Gastrocnemius medialis (tissue), 4 donors: ENCODE data around the gene OR51V1. TPM values are rescaled to one million over a fixed set of nuclear protein-coding genes. Genes with fewer than 3 reads are reported as not detected.

Experiments
- ATAC-seq, 2 donors: fragments of 150-250 bp; one replicate each; pipeline ENCODE4 v1.9.1; 2016
- DNase-seq, 2 donors: peaks; one replicate each; pipeline ENCODE4 v3.0.0-alpha.2; 2019
- H3K27ac ChIP-seq, 4 donors: fragments of 200-600 bp; sonication (generic); 1 replicate in 1 of 4; 2 replicates in 3 of 4; pipeline ENCODE4 v1.5.1; 2016 to 2018; ENCODE audit warnings: mild to moderate bottlenecking in 2 of 4, moderate library complexity in 1 of 4
- H3K27me3 ChIP-seq, 3 donors: fragments of 200-600 bp; sonication (generic) in 2 of 3; 1 replicate in 1 of 3; 2 replicates in 2 of 3; pipeline versions ENCODE4 v1.5.1 to v1.6.0; 2016 to 2019; ENCODE audit warnings: mild to moderate bottlenecking in 1 of 3, moderate library complexity in 1 of 3
- H3K36me3 ChIP-seq, 2 donors: fragments of 200-600 bp; sonication (generic) in 1 of 2; one replicate each; pipeline ENCODE4 v1.5.1; 2017 to 2018
- H3K4me1 ChIP-seq, 2 donors: fragments of 200-600 bp; sonication (generic) in 1 of 2; one replicate each; pipeline ENCODE4 v1.5.1; 2016 to 2017; ENCODE audit warnings: mild to moderate bottlenecking in 2 of 2
- H3K4me3 ChIP-seq, 4 donors: fragments of 200-600 bp; sonication (generic) in 3 of 4; 1 replicate in 1 of 4; 2 replicates in 3 of 4; pipeline ENCODE4 v1.5.1; 2016 to 2019; ENCODE audit warnings: mild to moderate bottlenecking in 2 of 4
- H3K9me3 ChIP-seq, 3 donors: fragments of 200-600 bp; sonication (generic) in 2 of 3; 1 replicate in 1 of 3; 2 replicates in 2 of 3; pipeline ENCODE4 v1.5.1; 2016 to 2019
- POLR2A ChIP-seq, 2 donors: fragments of 450-650 bp; IDR thresholded peaks; one replicate each; pipeline ENCODE4 v1.6.1; 2017; ENCODE audit warnings: antibody characterized with exemption in 2 of 2, mild to moderate bottlenecking in 2 of 2, moderate library complexity in 2 of 2
- in situ Hi-C, 4 donors: fragments of 200-750 bp; cut with MboI; loops; one replicate each; pipeline versions ENCODE4 v1.15.0 to v1.8.0; 2017; ENCODE audit warnings: low sequenced_read_pairs in 4 of 4
- intact Hi-C: fragments of 100-400 bp; cut with DNase I; formaldehyde crosslinking; loops from one replicate; pipeline ENCODE4 v1.15.1; 2023; ENCODE audit warnings: low total_unique reads
- total RNA-seq, 4 donors: library from RNA; depleted of rRNA; stranded (reverse); fragments of >200 nt; gene quantifications; one replicate each; pipeline versions ENCODE4 v1.1.0 to v1.2.3, GENCODE V29; 2016
- TF ChIP-seq, protein P1 (sequence below), 5 experiments: fragments of 450-650 bp in 3 of 5; fragments of 200-600 bp in 2 of 5; sonication (generic) in 2 of 5; IDR thresholded peaks in 4 of 5; conservative IDR thresholded peaks in 1 of 5; 1 replicate in 4 of 5; 2 replicates in 1 of 5; pipeline ENCODE4 v1.5.1; 2016 to 2019; ENCODE audit warnings: antibody characterized with exemption in 5 of 5, mild to moderate bottlenecking in 3 of 5, moderate library complexity in 3 of 5

The OR51V1 gene
- total RNA-seq, 4 donors from 2014 or later = not detected

- TF ChIP-seq, protein P1, sequence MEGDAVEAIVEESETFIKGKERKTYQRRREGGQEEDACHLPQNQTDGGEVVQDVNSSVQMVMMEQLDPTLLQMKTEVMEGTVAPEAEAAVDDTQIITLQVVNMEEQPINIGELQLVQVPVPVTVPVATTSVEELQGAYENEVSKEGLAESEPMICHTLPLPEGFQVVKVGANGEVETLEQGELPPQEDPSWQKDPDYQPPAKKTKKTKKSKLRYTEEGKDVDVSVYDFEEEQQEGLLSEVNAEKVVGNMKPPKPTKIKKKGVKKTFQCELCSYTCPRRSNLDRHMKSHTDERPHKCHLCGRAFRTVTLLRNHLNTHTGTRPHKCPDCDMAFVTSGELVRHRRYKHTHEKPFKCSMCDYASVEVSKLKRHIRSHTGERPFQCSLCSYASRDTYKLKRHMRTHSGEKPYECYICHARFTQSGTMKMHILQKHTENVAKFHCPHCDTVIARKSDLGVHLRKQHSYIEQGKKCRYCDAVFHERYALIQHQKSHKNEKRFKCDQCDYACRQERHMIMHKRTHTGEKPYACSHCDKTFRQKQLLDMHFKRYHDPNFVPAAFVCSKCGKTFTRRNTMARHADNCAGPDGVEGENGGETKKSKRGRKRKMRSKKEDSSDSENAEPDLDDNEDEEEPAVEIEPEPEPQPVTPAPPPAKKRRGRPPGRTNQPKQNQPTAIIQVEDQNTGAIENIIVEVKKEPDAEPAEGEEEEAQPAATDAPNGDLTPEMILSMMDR (IDR thresholded peaks at IDR 0.05 in 4 of 5, conservative IDR thresholded peaks at IDR 0.05 in 1 of 5) = no peak
- no peak for TF ChIP-seq POLR2A (IDR thresholded peaks at IDR 0.05)
- ATAC-seq (no peak), DNase-seq (no peak)
- Histone ChIP-seq H3K4me3 (no peak overlapping the region), H3K27ac (no peak overlapping the region), H3K9me3 (no peaks in the 10 kb centered on the region), H3K4me1 (no peaks in the 10 kb centered on the region), H3K27me3 (no peaks in the 10 kb centered on the region), H3K36me3 (no peaks in the 10 kb centered on the region)
- in situ Hi-C loops (no loop called here), intact Hi-C loops (no loop called here)
Measured at GRCh38 chr11:5153574-5154431, 46.7 kb downstream of the OR51V1 start.

DNA sequence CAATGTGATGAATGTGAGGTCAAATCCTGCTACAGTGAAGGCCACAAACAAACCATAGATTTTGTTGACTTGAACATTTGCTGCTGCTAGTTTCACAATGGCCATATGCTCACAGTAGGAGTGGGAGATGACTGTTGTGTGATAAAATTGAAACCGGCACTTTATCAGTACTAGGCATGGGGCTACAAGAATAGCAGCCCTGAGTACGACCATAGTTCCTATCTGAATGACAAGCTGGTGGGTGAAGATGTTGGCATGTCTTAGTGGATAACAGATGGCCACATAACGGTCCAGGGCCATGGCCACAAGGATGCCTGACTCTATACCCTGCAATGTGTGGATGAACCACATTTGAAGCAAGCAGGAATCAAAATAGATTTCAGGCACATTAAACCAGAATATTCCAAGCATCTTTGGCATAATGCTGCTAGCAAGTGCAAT, 48.7 kb downstream of the OR51V1 start:
- H3K27ac ChIP-seq = no peak overlapping the region
- no peak overlapping the region for H3K4me3 ChIP-seq
- DNase-seq (no peak), ATAC-seq (no peak)
- TF ChIP-seq, protein P1 (IDR thresholded peaks at IDR 0.05 in 4 of 5, conservative IDR thresholded peaks at IDR 0.05 in 1 of 5) = no peak
- TF ChIP-seq POLR2A (IDR thresholded peaks at IDR 0.05) = no peak
- intact Hi-C loops = no loop called here
- H3K27me3 ChIP-seq = no peaks in the 10 kb centered on the region
- in situ Hi-C loops = no loop called here
- no peaks in the 10 kb centered on the region for H3K4me1 ChIP-seq
- no peaks in the 10 kb centered on the region for H3K9me3 ChIP-seq
- H3K36me3 ChIP-seq = no peaks in the 10 kb centered on the region

Other genes with a start within 250 kb of the OR51V1 start
- gene OR51A2, start 245.0 kb downstream of the OR51V1 start, total RNA-seq = not detected
- not detected for gene OR51L1, start 205.8 kb downstream of the OR51V1 start, total RNA-seq
- gene OR52J3, start 154.2 kb downstream of the OR51V1 start, total RNA-seq = not detected
- not detected for gene OR52E2, start 141.1 kb downstream of the OR51V1 start, total RNA-seq
- gene OR52E1, start 131.1 kb downstream of the OR51V1 start, total RNA-seq = not detected
- not detected for gene OR52A5, start 62.3 kb downstream of the OR51V1 start, total RNA-seq
- gene OR52A1, start 45.9 kb downstream of the OR51V1 start, total RNA-seq = not detected
- 100 to 1,000 TPM in 1 of 4 donors, 10 to 100 TPM in 2, 1 to 10 TPM in 1; 7.9 to 229 (median 35.3) TPM for gene HBB, start 26.4 kb upstream of the OR51V1 start, total RNA-seq
- not detected for gene HBD, start 33.8 kb upstream of the OR51V1 start, total RNA-seq
- not detected for gene HBG1, start 49.2 kb upstream of the OR51V1 start, total RNA-seq
- gene HBG2, start 54.1 kb upstream of the OR51V1 start, total RNA-seq = not detected
- not detected for gene HBE1, start 69.3 kb upstream of the OR51V1 start, total RNA-seq
- not detected for gene OR51B4, start 101.3 kb upstream of the OR51V1 start, total RNA-seq
- not detected for gene OR51B2, start 123.6 kb upstream of the OR51V1 start, total RNA-seq
- not detected for gene OR51B5, start 142.8 kb upstream of the OR51V1 start, total RNA-seq
- not detected for gene OR51B6, start 150.8 kb upstream of the OR51V1 start, total RNA-seq
- not detected for gene OR51M1, start 183.1 kb upstream of the OR51V1 start, total RNA-seq
- not detected for gene OR51Q1, start 221.4 kb upstream of the OR51V1 start, total RNA-seq
- gene OR51I1, start 240.8 kb upstream of the OR51V1 start, total RNA-seq = not detected
- not detected for gene OR51I2, start 248.6 kb upstream of the OR51V1 start, total RNA-seq